ENCODE measurements around the gene MKRN1. TPM values are rescaled to one million over a fixed set of nuclear protein-coding genes. Genes with fewer than 3 reads are reported as not detected.
"Not testable (repeated sequence)": the region's sequence is repeated elsewhere in the genome, so short reads cannot be mapped to it uniquely, and the experiment has no call there.

Gene MKRN1
- total RNA-seq, 1 donor from 2014 or later: 69.2 TPM

DNA sequence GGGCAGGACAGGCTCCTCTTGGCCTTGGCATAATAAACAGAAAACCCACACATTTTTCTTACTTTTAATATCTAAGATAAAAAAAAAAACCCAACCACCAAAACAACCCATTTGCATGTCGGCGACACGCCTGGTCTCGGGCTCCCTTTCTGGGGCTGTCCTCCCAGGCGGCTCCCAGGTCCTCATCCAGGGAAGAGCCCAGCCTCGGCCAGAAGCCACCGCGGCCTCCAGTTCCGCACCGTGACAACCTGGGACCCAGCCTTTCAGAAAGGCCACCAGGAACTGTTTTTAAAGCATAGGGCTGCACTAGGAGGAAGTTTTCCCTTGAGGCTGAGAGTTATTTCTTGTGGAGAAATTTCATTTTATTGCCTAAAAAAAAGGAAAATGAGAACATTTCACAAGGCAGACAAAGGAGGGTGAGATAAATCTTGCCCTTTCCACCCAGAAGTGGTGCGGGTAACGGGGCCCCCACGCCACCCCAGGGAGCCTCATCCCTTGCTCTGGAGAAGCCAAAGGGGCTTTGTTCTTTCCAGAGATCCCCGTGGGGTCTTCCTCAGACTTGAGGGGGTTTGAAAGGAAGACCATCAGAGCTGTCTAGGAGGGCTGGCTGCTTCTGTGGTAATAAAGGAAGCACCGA, 39.2 kb upstream of the MKRN1 start:
- DNase-seq (ENCODE audit: low read depth): no peak
- TF ChIP-seq, protein P1, sequence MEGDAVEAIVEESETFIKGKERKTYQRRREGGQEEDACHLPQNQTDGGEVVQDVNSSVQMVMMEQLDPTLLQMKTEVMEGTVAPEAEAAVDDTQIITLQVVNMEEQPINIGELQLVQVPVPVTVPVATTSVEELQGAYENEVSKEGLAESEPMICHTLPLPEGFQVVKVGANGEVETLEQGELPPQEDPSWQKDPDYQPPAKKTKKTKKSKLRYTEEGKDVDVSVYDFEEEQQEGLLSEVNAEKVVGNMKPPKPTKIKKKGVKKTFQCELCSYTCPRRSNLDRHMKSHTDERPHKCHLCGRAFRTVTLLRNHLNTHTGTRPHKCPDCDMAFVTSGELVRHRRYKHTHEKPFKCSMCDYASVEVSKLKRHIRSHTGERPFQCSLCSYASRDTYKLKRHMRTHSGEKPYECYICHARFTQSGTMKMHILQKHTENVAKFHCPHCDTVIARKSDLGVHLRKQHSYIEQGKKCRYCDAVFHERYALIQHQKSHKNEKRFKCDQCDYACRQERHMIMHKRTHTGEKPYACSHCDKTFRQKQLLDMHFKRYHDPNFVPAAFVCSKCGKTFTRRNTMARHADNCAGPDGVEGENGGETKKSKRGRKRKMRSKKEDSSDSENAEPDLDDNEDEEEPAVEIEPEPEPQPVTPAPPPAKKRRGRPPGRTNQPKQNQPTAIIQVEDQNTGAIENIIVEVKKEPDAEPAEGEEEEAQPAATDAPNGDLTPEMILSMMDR (conservative IDR thresholded peaks at IDR 0.05; ENCODE audit: low read depth, low read length): no peak
- H3K4me3 ChIP-seq (ENCODE audit: low read depth, low read length): no peak overlapping the region

DNA sequence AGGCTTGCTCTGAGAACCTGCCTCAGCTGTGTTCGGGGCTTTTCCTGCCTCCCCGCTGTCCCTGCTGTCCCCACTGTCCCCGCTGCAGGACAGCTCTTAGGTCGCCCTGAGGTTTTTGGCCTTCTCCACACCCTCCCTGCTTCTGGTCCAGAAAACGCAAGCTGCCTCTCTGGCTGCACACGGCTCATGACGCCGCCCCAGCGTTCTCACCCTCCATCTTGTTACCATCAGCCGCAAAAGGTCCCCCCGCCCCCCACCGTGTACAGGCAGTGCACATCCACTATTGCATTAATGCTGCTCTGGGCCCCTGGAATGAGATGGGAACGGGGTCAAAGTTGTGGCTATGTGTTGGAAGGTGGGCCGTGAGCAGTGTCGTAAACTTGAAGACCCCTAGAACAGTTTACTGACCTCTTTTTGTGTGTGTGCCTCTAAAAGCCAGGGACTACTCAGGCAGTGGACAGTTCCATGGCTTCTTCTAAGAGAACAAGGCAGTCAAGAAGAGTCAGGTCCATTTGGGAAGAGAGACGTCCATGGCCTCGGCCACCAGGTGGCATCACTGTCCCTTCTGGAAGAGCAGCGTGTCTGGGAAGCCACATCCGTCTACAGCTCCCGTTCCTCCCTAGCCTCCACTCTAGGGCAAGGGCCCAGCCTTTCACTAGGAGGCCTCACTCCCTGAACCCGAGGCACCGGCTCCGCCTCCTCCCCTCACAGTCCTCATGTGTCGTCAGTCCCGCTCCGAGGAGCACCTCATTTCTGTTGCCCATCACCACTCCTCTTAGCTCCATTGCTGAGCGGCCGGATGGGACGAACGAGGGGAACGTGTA, 38.5 kb upstream of the MKRN1 start:
- no peak overlapping the region for H3K4me3 ChIP-seq (ENCODE audit: low read depth, low read length)
- DNase-seq (ENCODE audit: low read depth): peak; percentile 27
- TF ChIP-seq, protein P1 (conservative IDR thresholded peaks at IDR 0.05; ENCODE audit: low read depth, low read length): peak; percentile 90

DNA sequence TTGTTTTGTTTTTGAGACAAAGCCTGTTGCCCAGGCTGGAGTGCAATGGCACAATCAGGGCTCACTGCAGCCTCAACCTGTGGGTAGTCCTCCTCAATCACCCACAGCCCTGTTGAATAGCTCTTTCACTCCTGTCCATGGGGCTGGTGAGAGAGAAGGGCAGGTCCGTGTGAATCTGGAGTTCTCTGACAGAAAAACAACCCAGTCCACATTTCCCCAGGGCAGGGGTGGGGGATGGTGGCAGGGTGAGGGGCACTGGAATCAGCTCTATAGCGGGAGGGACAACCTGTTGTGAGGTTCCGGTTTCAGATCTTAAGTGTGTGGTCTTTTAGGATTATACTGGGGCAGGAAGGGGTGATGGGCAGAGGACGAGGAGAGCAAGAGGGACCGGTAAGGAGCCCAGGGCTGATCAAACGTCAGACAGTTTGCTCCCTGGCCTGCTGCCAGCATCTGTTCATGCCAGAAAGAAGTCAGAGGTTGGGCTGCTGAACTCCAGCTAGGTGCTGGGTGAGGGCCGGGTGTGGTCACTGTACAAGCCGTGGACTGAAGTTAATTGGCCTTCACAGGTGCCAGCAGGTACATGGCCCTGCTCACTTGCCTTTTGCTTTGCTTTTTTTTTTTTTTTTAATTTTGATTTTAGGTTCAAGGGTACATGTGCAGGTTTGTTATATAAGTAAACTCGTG, 33.2 kb upstream of the MKRN1 start:
- TF ChIP-seq, protein P1 (conservative IDR thresholded peaks at IDR 0.05; ENCODE audit: low read depth, low read length): no peak
- no peak overlapping the region for H3K4me3 ChIP-seq (ENCODE audit: low read depth, low read length)
- DNase-seq (ENCODE audit: low read depth): peak; percentile 19

DNA sequence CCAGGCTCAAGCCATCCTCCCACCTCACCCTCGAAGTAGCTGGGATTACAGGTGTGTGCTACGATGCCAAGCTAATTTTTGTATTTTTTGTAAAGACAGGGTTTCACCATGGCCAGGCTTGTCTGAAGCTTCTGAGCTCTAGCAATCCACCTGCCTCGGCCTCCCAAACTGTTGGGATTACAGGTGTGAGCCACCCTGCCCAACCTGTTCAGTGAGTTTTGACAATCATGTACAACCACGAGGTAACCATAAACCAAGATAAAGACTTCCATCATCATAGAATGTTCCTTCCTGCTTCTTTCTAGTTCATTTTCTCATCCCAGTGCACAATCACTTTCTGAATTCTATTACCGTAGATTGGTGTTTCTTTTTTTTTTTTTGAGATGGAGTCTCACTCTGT, 30.5 kb upstream of the MKRN1 start:
- TF ChIP-seq, protein P1 (conservative IDR thresholded peaks at IDR 0.05; ENCODE audit: low read depth, low read length): no peak
- DNase-seq (ENCODE audit: low read depth): no peak
- H3K4me3 ChIP-seq (ENCODE audit: low read depth, low read length): no peak overlapping the region

DNA sequence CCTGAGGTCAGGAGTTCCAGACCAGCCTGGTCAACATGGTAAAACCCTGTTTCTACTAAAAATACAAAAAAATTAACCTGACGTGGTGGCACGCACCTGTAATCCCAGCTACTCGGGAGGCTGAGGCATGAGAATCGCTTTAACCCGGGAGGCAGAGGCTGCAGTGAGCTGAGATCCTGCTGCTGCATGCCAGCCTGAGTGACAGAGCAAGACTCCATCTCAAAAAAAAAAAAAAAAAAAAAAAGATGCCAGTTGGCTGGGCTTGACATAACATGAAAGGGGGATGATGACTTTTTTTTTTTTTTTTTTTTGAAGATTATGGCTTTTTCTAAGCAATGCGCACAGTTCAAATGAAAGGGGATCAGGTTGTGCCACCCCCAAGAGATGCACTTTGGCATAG, 28.3 kb upstream of the MKRN1 start:
- DNase-seq (ENCODE audit: low read depth); H3K4me3 ChIP-seq (ENCODE audit: low read depth, low read length): not testable (repeated sequence)

DNA sequence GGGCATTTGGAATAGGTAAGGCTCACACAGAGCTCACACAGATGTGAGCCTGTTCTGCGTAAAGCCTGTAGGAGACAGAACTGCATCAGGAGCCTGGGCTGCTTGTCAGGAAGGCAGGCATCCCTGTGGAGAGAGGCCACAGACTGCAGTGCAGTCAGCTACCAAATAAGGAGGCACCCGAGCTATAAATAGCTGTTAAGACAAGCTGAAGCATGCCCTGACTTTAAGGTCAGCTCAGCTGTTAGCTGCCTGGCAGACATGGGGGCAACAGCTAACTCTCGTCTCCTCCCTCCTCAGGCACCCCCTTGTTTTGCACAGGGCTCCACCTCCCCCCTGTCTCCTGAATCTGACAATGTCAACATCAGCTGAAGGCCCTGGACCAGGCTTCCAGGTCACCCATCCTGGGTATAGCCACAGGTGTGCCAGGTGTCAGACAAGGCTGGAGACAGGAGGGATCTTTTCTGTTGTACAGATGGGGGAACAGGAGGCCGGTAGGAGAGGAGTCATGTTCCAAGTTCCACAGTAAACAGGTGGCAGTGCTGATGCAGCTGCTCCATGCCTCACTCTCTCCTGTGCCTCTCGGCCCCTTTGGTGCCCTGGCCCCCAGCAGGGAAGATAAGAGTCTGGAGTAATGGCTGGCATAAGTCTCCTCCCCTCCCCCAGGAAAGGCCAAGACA, 27.6 kb upstream of the MKRN1 start:
- DNase-seq (ENCODE audit: low read depth): no peak
- TF ChIP-seq, protein P1 (conservative IDR thresholded peaks at IDR 0.05; ENCODE audit: low read depth, low read length): no peak
- no peak overlapping the region for H3K4me3 ChIP-seq (ENCODE audit: low read depth, low read length)

DNA sequence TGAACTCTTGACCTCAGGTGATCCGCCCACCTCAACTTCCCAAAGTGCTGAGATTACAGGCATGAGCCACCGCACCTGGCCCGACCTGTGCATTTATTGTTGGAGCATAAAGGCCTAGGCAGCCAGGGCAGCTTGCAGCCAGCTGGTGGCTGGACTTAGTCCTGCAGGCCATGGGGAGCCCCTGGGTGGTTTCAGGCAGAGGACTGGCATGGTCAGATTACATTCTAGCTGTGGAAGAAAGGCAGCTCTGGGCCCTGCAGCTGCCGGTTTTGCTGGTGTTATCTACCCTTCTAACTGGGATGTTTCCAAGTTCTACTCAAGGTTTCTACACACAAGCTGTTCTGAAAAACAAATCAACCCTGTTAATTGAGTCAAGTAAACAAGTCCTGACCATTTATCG, 22.7 kb upstream of the MKRN1 start:
- no peak for DNase-seq (ENCODE audit: low read depth)
- H3K4me3 ChIP-seq (ENCODE audit: low read depth, low read length): no peak overlapping the region
- TF ChIP-seq, protein P1 (conservative IDR thresholded peaks at IDR 0.05; ENCODE audit: low read depth, low read length): no peak

DNA sequence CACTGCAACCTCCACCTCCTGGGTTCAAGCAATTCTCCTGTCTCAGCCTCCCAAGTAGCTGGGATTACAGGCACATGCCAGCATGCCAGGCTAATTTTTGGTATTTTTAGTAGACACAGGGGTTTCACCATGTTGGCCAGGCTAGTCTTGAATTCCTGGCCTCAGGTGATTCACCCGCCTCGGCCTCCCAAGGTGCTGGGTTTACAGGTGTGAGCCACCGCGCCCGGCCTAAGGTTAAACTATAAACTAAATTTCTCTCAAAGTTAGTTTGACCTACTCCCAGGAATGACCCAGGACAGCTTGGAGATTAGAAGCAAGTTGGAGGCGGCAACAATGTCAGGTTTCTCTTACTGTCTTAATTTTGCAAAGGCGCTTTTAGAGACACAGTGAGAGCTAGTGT, 18.5 kb upstream of the MKRN1 start:
- not testable (repeated sequence) for DNase-seq (ENCODE audit: low read depth); H3K4me3 ChIP-seq (ENCODE audit: low read depth, low read length)

Measured in epithelial cell of proximal tubule (primary cell).